ENCODE data around the gene SLC6A7.

SLC6A7 gene

DNA sequence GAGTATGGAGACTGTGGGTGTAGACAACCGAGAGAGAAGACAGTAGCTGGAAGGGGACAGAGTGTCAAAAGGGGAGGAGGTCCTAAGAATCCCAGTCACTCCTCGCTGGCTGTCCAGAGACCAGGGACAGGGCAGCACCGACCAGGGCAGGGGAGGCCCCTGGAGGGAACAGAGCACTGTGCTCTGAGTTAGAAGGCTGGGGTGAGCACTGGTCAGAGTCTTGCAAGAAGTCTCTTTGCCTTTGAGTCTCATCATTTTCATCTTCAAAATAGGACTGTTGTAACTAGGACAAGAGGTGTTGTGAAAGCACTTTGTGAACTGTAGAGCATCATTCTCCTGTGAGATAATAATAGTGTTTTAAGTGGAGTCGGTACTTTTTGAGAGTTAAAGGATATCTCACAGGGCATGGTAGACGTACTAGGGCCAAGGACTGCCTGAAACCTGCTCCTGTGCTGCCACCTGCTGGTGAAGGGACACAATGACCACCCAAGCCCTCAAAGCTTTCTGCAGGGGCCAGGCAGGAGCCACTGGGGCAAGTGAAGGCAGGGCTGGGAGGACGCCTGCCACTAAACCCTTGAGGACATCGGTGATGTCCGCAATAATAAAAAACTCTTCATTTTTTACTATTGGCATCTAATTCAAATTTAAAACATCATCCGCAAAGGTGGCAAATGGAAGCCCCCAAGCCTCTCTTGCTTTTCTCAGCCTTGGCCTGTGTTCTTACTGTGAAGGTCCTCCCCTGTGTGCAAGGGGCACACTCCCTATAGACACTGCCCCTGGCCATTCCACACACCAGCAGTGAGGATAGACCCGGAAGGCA is 28.2 kb downstream of the SLC6A7 start:
- Histone ChIP-seq H3K4me1 (ENCODE audit: control insufficient read depth, insufficient read depth, low read length) (no peaks in the 10 kb centered on the region), H3K36me3 (ENCODE audit: control insufficient read depth in 2 of 2, insufficient read depth in 1 of 2, low read length in 2 of 2) (no peaks in the 10 kb centered on the region), H3K27ac (ENCODE audit: extremely low read depth, low read depth, low read length) (no peak overlapping the region), H3K9me3 (ENCODE audit: control insufficient read depth, insufficient read depth, low read depth, low read length) (no peaks in the 10 kb centered on the region), H3K4me3 (ENCODE audit: low read depth, low read length) (no peak overlapping the region)
- ChIA-PET CTCF (interaction anchor here (0.6 to 5.5 kb wide), 27 partner anchors 9 to 486 kb away, joined by 3 to 37 read pairs (median 4); no protein-coding TSS in a partner anchor), POLR2A (no interaction called here)
- no peak for TF ChIP-seq RBAK (tag by site-specific recombination; IDR thresholded peaks at IDR 0.05)
- TF ChIP-seq SP7 (tag by site-specific recombination; IDR thresholded peaks at IDR 0.05), result 0 out of 2 replicates have a peak, but pooled peaks have one; percentile 21
- TF ChIP-seq ZNF654 (tag by site-specific recombination; IDR thresholded peaks at IDR 0.05; ENCODE audit: low read depth), result peak; percentile 94
- TF ChIP-seq ZNF658 (tag by site-specific recombination; IDR thresholded peaks at IDR 0.05), result no peak
- TF ChIP-seq CTCF (tag by site-specific recombination; IDR thresholded peaks at IDR 0.05), result peak; percentile 81
- TF ChIP-seq ZNF660 (tag by site-specific recombination; IDR thresholded peaks at IDR 0.05), result 0 out of 2 replicates have a peak, but pooled peaks have one; percentile 23
- no peak for TF ChIP-seq ZNF423 (tag by site-specific recombination; IDR thresholded peaks at IDR 0.05)

DNA sequence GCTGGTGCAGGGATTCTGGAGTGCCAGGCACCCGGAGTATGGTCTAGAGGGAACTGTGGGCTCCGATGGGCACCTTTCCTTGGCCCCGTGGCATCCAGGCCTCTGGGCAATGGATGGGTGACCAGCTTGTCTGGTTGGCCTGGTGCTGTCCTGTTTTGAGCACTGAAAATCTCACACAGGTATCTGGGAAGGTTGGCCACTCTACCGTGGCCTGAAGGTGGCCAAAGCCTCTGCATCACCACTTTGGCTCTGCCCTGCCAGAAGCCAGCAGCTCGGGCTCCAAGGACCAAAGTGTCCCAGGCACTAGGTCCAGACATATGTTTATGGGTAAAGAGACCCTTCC is 28.8 kb downstream of the SLC6A7 start:
- no peaks in the 10 kb centered on the region for H3K9me3 ChIP-seq (ENCODE audit: control insufficient read depth, insufficient read depth, low read depth, low read length)
- no peaks in the 10 kb centered on the region for H3K36me3 ChIP-seq (ENCODE audit: control insufficient read depth in 2 of 2, insufficient read depth in 1 of 2, low read length in 2 of 2)
- H3K27ac ChIP-seq (ENCODE audit: extremely low read depth, low read depth, low read length), result no peak overlapping the region
- no peak overlapping the region for H3K4me3 ChIP-seq (ENCODE audit: low read depth, low read length)
- no peak for TF ChIP-seq ZSCAN5A (tag by site-specific recombination; IDR thresholded peaks at IDR 0.05)
- H3K4me1 ChIP-seq (ENCODE audit: control insufficient read depth, insufficient read depth, low read length), result no peaks in the 10 kb centered on the region
- ChIA-PET POLR2A (no interaction called here), CTCF (interaction anchor here (0.6 to 5.5 kb wide), 27 partner anchors 9 to 487 kb away, joined by 3 to 37 read pairs (median 4); no protein-coding TSS in a partner anchor)

DNA sequence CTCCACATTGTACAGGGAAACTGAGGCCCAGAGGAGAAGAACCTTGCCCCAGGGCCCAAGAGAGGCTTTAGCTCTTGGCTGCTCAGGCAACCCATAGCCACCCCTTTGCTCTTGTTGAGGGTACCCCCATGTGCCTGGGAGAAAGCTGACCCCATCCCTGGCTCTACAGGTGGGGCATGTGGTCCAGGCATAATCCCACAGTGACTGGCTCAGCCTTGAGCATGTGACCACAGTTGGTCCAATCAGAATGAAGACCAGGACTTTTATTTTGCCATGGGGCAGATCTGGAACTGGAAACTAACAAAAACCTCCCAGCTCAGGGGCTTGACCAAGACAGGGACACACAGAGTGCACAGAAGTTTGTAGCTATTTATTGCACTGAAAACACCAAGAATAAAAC is 29.3 kb downstream of the SLC6A7 start:
- no peaks in the 10 kb centered on the region for H3K36me3 ChIP-seq (ENCODE audit: control insufficient read depth in 2 of 2, insufficient read depth in 1 of 2, low read length in 2 of 2)
- no peaks in the 10 kb centered on the region for H3K9me3 ChIP-seq (ENCODE audit: control insufficient read depth, insufficient read depth, low read depth, low read length)
- CTCF ChIA-PET, result interaction anchor here (0.6 to 2.4 kb wide), 23 partner anchors 8 to 487 kb away, joined by 3 to 14 read pairs (median 4); no protein-coding TSS in a partner anchor
- no peak overlapping the region for H3K4me3 ChIP-seq (ENCODE audit: low read depth, low read length)
- H3K27ac ChIP-seq (ENCODE audit: extremely low read depth, low read depth, low read length), result no peak overlapping the region
- peak; percentile 70 for TF ChIP-seq SCRT1 (tag by site-specific recombination; IDR thresholded peaks at IDR 0.05; ENCODE audit: borderline replicate concordance)
- TF ChIP-seq SCRT2 (tag by site-specific recombination; IDR thresholded peaks at IDR 0.05), result peak; percentile 70
- TF ChIP-seq GLI2 (tag by site-specific recombination; IDR thresholded peaks at IDR 0.05; ENCODE audit: borderline replicate concordance, low read depth), result no peak
- TF ChIP-seq MYNN (tag by site-specific recombination; IDR thresholded peaks at IDR 0.05; ENCODE audit: borderline replicate concordance), result peak; percentile 81
- POLR2A ChIA-PET, result no interaction called here
- H3K4me1 ChIP-seq (ENCODE audit: control insufficient read depth, insufficient read depth, low read length), result no peaks in the 10 kb centered on the region

DNA sequence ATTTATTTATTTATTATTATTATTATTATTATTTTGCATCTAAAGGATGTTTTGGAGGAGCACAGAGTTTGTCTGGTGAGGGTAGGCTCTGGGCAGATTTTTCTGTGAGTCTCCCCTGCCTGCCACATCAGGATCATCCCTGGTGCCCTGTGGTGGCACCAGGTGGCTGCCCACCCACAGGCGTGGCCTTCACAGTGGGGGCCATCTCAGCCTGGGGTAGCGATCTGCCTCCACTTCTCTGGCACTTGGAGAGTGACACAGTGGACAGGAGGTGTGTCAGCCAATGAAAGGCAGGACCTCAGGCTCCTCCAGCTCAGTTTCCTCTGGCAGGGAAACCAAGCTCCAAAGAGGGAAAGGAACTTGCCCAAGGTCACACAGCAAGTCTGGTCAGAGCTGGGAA is 30.0 kb downstream of the SLC6A7 start:
- ChIA-PET POLR2A (no interaction called here), CTCF (interaction anchor here (0.6 to 2.3 kb wide), 10 partner anchors 8 to 387 kb away, joined by 3 to 14 read pairs (median 4); no protein-coding TSS in a partner anchor)
- no peaks in the 10 kb centered on the region for H3K9me3 ChIP-seq (ENCODE audit: control insufficient read depth, insufficient read depth, low read depth, low read length)
- no peak overlapping the region for H3K4me3 ChIP-seq (ENCODE audit: low read depth, low read length)
- no peak overlapping the region for H3K27ac ChIP-seq (ENCODE audit: extremely low read depth, low read depth, low read length)
- H3K4me1 ChIP-seq (ENCODE audit: control insufficient read depth, insufficient read depth, low read length), result no peaks in the 10 kb centered on the region
- H3K36me3 ChIP-seq (ENCODE audit: control insufficient read depth in 2 of 2, insufficient read depth in 1 of 2, low read length in 2 of 2), result no peaks in the 10 kb centered on the region
- TF ChIP-seq, protein P1, sequence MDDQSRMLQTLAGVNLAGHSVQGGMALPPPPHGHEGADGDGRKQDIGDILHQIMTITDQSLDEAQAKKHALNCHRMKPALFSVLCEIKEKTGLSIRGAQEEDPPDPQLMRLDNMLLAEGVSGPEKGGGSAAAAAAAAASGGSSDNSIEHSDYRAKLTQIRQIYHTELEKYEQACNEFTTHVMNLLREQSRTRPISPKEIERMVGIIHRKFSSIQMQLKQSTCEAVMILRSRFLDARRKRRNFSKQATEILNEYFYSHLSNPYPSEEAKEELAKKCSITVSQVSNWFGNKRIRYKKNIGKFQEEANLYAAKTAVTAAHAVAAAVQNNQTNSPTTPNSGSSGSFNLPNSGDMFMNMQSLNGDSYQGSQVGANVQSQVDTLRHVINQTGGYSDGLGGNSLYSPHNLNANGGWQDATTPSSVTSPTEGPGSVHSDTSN (CRISPR knock-in tag; IDR thresholded peaks at IDR 0.05), result no peak
- peak; percentile 61 for TF ChIP-seq ZIC2 (tag by site-specific recombination; IDR thresholded peaks at IDR 0.05)
- TF ChIP-seq, protein P2, sequence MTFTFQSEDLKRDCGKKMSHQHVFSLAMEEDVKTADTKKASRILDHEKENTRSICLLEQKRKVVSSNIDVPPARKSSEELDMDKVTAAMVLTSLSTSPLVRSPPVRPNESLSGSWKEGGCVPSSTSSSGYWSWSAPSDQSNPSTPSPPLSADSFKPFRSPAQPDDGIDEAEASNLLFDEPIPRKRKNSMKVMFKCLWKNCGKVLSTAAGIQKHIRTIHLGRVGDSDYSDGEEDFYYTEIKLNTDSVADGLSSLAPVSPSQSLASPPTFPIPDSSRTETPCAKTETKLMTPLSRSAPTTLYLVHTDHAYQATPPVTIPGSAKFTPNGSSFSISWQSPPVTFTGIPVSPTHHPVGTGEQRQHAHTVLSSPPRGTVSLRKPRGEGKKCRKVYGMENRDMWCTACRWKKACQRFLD (tag by site-specific recombination; IDR thresholded peaks at IDR 0.05), result no peak

Data from HEK293 (cell line).